ENCODE data around the gene MAP3K5.

Gene MAP3K5

DNA sequence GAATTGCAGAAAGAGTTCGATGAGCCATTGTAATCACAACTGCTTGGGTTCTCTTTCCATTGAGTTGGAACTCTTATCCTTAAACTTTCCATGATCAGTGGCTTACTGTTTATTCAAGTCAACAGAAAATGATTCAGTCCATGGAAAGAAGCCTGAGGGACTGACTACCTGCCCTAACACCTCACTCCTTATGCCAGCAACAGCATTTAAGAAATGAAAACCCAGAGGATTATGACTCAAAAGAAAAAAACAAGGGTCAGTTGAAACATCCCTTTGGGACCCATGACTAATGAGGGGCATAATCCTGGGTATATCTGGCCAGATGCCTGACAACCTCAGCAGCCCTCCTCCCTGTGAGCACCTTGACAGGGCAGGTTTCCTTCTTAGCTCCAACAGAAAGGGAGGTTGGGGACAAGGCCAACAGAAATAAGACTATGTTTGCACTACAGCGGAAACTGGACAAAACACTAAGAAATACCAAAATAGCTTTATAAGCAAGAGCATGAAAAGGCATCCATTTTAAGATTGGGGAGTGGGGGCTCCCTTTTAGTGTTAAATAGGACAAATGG, 106.7 kb downstream of the MAP3K5 start:
- no peak overlapping the region for H3K4me3 ChIP-seq (ENCODE audit: low read depth, low read length)
- TF ChIP-seq, protein P1, sequence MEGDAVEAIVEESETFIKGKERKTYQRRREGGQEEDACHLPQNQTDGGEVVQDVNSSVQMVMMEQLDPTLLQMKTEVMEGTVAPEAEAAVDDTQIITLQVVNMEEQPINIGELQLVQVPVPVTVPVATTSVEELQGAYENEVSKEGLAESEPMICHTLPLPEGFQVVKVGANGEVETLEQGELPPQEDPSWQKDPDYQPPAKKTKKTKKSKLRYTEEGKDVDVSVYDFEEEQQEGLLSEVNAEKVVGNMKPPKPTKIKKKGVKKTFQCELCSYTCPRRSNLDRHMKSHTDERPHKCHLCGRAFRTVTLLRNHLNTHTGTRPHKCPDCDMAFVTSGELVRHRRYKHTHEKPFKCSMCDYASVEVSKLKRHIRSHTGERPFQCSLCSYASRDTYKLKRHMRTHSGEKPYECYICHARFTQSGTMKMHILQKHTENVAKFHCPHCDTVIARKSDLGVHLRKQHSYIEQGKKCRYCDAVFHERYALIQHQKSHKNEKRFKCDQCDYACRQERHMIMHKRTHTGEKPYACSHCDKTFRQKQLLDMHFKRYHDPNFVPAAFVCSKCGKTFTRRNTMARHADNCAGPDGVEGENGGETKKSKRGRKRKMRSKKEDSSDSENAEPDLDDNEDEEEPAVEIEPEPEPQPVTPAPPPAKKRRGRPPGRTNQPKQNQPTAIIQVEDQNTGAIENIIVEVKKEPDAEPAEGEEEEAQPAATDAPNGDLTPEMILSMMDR (IDR thresholded peaks at IDR 0.05; ENCODE audit: borderline replicate concordance, insufficient read depth, low read depth, low read length): no peak

DNA sequence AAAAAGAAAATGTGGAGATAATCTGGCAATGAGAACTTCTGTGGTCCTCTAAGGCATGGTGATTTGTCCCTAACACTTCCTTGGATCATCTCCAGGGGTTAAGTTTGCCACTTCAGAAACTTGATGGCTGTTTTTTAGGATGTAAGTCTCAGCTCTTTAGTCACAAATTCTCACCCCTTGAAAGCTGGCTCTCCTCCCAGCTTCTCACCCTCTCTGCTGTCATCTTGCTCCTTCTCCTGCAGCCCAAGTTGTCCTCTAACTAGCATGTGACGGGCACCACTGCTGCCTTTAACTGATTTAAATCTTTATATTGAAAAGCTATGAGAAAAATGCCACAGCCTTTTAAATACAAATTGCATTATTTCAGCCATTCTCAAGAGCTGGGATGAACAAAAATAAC, 107.8 kb downstream of the MAP3K5 start:
- TF ChIP-seq, protein P1 (IDR thresholded peaks at IDR 0.05; ENCODE audit: borderline replicate concordance, insufficient read depth, low read depth, low read length): no peak
- no peak overlapping the region for H3K4me3 ChIP-seq (ENCODE audit: low read depth, low read length)

DNA sequence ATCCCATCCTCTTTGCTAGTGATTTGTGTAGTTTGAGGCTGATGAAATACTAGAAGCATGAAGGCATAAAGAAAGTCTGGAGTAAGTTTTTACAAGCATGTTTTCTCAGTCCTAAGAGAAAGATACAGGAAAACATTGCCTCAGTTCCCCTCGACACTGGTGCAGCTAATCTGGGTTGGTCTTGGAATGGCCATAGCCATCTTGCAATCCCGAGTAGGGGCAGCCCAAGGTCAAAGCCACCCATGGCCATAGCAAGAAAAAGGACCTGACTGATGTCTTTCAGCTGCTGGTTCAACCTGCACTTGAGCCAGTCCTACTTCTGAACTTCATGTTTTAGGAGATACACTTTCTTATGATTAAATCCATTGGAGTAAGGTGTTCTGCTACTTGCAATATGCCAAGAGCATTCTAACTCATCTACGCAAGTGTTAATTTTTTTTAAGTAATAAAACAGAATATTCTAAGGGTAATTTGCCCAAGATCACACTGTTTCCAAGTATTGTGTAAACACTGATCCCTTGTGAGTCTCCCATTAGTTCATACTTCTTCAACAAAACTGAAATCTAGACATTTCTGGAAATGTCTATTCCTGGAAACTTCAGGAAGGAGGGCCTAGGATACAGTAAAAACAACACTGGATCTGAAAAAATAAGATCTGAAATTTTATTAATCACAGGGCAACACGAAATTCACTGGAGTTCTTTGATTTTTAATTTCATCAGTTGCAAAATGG, 108.9 kb downstream of the MAP3K5 start:
- TF ChIP-seq, protein P1 (IDR thresholded peaks at IDR 0.05; ENCODE audit: borderline replicate concordance, insufficient read depth, low read depth, low read length): no peak

DNA sequence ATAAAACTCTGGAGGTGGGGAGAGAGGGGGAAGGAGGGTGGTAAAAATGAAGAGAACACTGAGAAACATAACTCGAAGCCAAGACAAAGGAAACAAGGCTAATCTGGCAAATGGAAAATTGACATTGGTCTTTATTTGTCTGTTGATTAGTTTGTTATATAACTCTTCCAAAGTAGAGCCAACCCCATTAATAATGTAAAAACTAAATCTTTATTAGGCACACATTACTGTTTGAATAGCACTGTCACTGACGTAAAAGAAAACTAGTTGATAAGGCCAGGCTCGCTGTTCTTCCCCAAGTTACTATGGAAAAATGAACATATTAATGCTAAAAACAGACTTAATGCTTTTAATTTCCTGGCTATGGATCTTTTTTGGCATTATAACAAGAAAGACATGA, 110.0 kb downstream of the MAP3K5 start:
- TF ChIP-seq, protein P1 (IDR thresholded peaks at IDR 0.05; ENCODE audit: borderline replicate concordance, insufficient read depth, low read depth, low read length): no peak
- H3K4me3 ChIP-seq (ENCODE audit: low read depth, low read length): no peak overlapping the region

More for the DNA sequence above, 108.9 kb downstream of the MAP3K5 start:
- no peak overlapping the region for H3K4me3 ChIP-seq (ENCODE audit: low read depth, low read length)

DNA sequence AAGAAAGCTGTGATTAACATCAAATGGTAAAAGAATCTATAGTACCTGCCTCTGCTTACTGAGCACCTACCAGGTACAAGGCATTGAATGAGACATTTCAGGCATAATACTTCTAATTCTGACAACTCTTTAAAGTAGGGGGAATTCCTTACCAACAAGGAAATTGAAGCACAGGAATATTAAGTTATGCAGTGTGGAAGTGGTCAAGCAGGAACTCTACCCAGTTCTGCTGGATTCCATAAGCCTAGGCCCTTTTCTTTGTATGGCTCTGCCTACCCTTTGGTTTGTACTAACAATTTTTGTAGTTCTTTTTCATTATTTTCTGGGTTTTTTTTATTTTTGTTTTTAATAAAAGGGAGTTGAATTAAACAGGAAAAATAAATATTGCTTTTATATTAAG, 114.5 kb downstream of the MAP3K5 start:
- no peak overlapping the region for H3K4me3 ChIP-seq (ENCODE audit: low read depth, low read length)
- TF ChIP-seq, protein P1 (IDR thresholded peaks at IDR 0.05; ENCODE audit: borderline replicate concordance, insufficient read depth, low read depth, low read length): no peak

DNA sequence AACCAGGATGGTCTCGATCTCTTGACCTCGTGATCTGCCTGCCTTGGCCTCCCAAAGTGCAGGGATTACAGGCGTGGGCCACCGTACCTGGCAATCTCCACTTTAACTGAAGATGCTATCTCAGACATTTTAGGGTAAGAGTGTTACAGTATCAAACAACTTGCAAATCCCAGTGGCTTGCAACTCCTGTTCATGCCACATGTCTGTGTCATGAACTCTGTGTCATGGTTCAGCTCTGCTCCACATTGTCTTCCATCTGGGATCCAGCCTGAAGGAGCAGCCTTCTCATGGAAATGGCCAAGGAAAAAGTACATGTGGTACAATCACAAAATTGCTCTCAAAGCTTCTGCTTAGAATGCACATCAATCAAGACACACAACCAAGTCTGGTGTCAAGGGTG, 114.9 kb downstream of the MAP3K5 start:
- no peak overlapping the region for H3K4me3 ChIP-seq (ENCODE audit: low read depth, low read length)
- TF ChIP-seq, protein P1 (IDR thresholded peaks at IDR 0.05; ENCODE audit: borderline replicate concordance, insufficient read depth, low read depth, low read length): no peak

DNA sequence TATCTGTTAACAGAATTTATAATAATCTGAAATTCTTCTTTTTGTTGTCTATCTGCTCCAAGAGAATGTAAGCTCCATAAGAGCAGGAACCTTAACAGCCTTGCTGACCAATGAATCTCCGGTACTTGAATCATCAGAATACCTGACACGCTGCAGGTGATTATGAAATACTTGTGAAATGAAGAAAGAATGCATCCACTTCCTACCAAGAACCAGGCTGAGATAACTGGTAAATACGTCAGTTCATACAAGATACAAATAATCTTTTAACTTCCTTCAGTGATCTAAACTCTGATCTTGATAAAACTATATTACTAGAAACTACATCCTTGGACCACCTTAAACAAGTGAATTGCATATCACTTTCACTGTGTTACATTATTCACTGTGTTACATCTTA, 116.2 kb downstream of the MAP3K5 start:
- TF ChIP-seq, protein P1 (IDR thresholded peaks at IDR 0.05; ENCODE audit: borderline replicate concordance, insufficient read depth, low read depth, low read length): no peak
- H3K4me3 ChIP-seq (ENCODE audit: low read depth, low read length): no peak overlapping the region

Measured in GM12875 (cell line).